ENCODE measurements around the gene CRAMP1. TPM values are rescaled to one million over a fixed set of nuclear protein-coding genes. Genes with fewer than 3 reads are reported as not detected.

Gene CRAMP1
- total and polyA plus RNA-seq, 2 of the 8 experiments (the other 6 are each of a cell fraction or from before 2014, with no cell fraction given) = 19.2 to 23.2 TPM

DNA sequence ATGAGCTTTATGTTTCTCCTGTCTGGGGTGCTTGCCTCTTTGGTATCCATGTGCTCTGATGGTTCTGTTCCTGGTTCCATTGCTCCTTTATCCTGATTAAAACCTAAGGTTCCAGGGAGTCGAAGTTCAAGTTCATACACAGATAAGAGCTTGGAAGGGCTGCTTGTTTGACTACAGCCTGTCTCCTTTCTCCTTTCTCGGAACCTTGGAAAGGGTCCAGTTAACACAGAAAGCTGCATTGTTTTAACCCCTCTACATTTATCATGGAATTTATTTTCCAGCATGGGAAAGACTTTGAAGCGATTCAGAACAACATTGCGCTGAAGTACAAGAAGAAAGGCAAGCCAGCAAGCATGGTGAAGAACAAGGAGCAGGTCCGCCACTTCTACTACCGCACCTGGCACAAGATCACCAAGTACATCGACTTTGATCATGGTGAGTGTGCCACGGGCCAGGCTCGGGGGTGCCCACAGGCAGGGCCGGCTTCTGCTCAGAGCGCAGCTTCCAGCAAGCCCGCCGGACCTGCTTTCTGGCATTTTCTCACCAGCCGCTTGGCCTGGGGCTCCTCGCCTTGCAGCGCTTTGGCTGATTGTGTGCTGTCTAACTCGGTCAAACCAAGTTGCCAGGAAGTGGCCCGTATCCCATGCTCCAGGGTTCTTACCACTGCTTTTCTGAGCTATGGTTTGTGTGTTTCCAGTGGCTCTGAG lies 19.9 kb downstream of the CRAMP1 start:
- Histone ChIP-seq H2BK120ac (replicated peaks; ENCODE audit: low read depth, low read length) (no peak overlapping the region), H3K9ac (replicated peaks in 1 of 4; ENCODE audit: extremely low read depth in 1 of 4, low read depth in 3 of 4, low read length in 3 of 4) (no peak overlapping the region), H3K4ac (replicated peaks; ENCODE audit: insufficient read length, low read depth, low read length) (no peak overlapping the region), H3K23me2 (ENCODE audit: low read depth, low read length) (no peaks in the 10 kb centered on the region), H2AFZ (ENCODE audit: low read length) (no peak overlapping the region), H3K79me1 (ENCODE audit: low read depth, low read length) (peaks cover 26% of the 10 kb centered on the region), H2BK12ac (ENCODE audit: low read depth, low read length) (no peak overlapping the region), H3K79me2 (ENCODE audit: control insufficient read depth in 1 of 2, insufficient read depth in 2 of 2, low read length in 2 of 2) (peaks cover 0 to 57% of the 10 kb centered on the region in 2 experiments; a peak in 2 of 4 replicates), H3K14ac (ENCODE audit: insufficient read length) (no peak overlapping the region), H3K9me3 (ENCODE audit: insufficient read depth in 2 of 2, low read depth in 1 of 2, low read length in 1 of 2) (no peaks in the 10 kb centered on the region), H4K20me1 (replicated peaks in 1 of 2; ENCODE audit: control insufficient read depth in 1 of 2, insufficient read depth in 2 of 2, low read length in 2 of 2) (peaks cover 26 to 28% of the 10 kb centered on the region in 2 experiments), H4K91ac (replicated peaks; ENCODE audit: insufficient read length, low read length) (no peak overlapping the region), H2AK5ac (ENCODE audit: low read depth, low read length) (no peak overlapping the region), H2BK15ac (ENCODE audit: low read length) (no peak overlapping the region), H4K8ac (ENCODE audit: extremely low read depth, insufficient read depth, low read length) (no peak overlapping the region), H2BK5ac (ENCODE audit: low read depth, low read length) (no peak overlapping the region; the same call in 1 of the 2 replicates), H3K27me3 (replicated peaks in 1 of 4; ENCODE audit: control insufficient read depth in 3 of 4, extremely low read depth in 1 of 4, insufficient read depth in 3 of 4, low read length in 3 of 4) (no peaks in the 10 kb centered on the region), H3K4me3 (ENCODE audit: extremely low read depth in 1 of 4, insufficient read depth in 2 of 4, low read depth in 3 of 4, low read length in 4 of 4) (no peak overlapping the region), H3K4me1 (replicated peaks in 1 of 4; ENCODE audit: control insufficient read depth in 3 of 4, insufficient read depth in 4 of 4, low read length in 3 of 4) (no peaks in the 10 kb centered on the region), H3K23ac (ENCODE audit: insufficient read length) (no peak overlapping the region), H3K56ac (replicated peaks; ENCODE audit: insufficient read length, low read depth, low read length) (no peak overlapping the region), H4K5ac (ENCODE audit: insufficient read length, low read depth, low read length) (no peak overlapping the region), H3K27ac (ENCODE audit: low read depth, low read length) (no peak overlapping the region), H3K36me3 (ENCODE audit: control insufficient read depth in 2 of 4, insufficient read depth in 4 of 4, low read length in 3 of 4) (peaks cover 12 to 30% (median 14%) of the 10 kb centered on the region in 4 experiments; a peak in 5 of 8 replicates), H3K4me2 (ENCODE audit: insufficient read depth in 1 of 2, low read depth in 2 of 2, low read length in 2 of 2) (no peak overlapping the region), H2BK20ac (ENCODE audit: low read length) (no peak overlapping the region), H3K18ac (ENCODE audit: extremely low read depth, low read length) (no peak overlapping the region)
- WGBS, 2 experiments (ENCODE audit: extremely low coverage in 1 of 2, insufficient coverage in 1 of 2, insufficient read length in 1 of 2, insufficient replicate concordance in 2 of 2, low coverage in 1 of 2, low lambda C conversion rate in 2 of 2, missing lambda C conversion rate in 1 of 2) = 89% methylated on average over 18 of the region's 18 CpGs; no CpG with 5 or more reads in 1 of the 2 experiments
- TF ChIP-seq POLR2AphosphoS5 (IDR thresholded peaks at IDR 0.05; ENCODE audit: low read depth, low read length) = no peak
- TF ChIP-seq RXRA (IDR thresholded peaks at IDR 0.05; ENCODE audit: insufficient read depth, low read depth, low read length) = no peak
- TF ChIP-seq HDAC2 (IDR thresholded peaks at IDR 0.05; ENCODE audit: borderline replicate concordance in 1 of 2, low read depth in 2 of 2, low read length in 2 of 2) = no peak
- no peak for TF ChIP-seq GABPA (IDR thresholded peaks at IDR 0.05; ENCODE audit: borderline replicate concordance, insufficient read depth, low read length)
- no peak for TF ChIP-seq RAD21 (IDR thresholded peaks at IDR 0.05 in 1 of 2, conservative IDR thresholded peaks at IDR 0.05 in 1 of 2; ENCODE audit: low read depth in 2 of 2, low read length in 2 of 2)
- no peak for TF ChIP-seq JUND (IDR thresholded peaks at IDR 0.05; ENCODE audit: low read length)
- TF ChIP-seq SAP30 (IDR thresholded peaks at IDR 0.05; ENCODE audit: insufficient read depth, insufficient replicate concordance, low read length) = no peak
- TF ChIP-seq POLR2A (IDR thresholded peaks at IDR 0.05; ENCODE audit: control extremely low read depth in 1 of 2, low read depth in 2 of 2, low read length in 2 of 2) = no peak
- no peak for TF ChIP-seq CTBP2 (IDR thresholded peaks at IDR 0.05; ENCODE audit: borderline replicate concordance, insufficient read depth, insufficient read length, low read length)
- TF ChIP-seq CBX5 (IDR thresholded peaks at IDR 0.05; ENCODE audit: low read depth, low read length) = no peak
- FAIRE-seq (no peak), DNase-seq (ENCODE audit: low read depth in 1 of 2, low spot score in 2 of 2) (no peak)
- POLR2A ChIA-PET (ENCODE audit: partially characterized antibody) = no interaction called here
- CTCF ChIA-PET (ENCODE audit: partially characterized antibody) = interaction anchor here (1.2 kb wide), 1 partner anchor 14 kb away, joined by 4 read pairs; no protein-coding TSS in a partner anchor
